ENCODE data around the gene BAIAP2. TPM values are rescaled to one million over a fixed set of nuclear protein-coding genes. Genes with fewer than 3 reads are reported as not detected.

Gene BAIAP2
- total and polyA plus RNA-seq, 7 donors = 6.5 to 52.3 (median 32.6) TPM

GRCh38 chr17:81115219-81115618 lies 80.3 kb downstream of the BAIAP2 start:
- no peak for TF ChIP-seq EP300 (IDR thresholded peaks at IDR 0.05)
- TF ChIP-seq POLR2A (IDR thresholded peaks at IDR 0.05) = no peak
- no peak for TF ChIP-seq POLR2AphosphoS5 (IDR thresholded peaks at IDR 0.05)
- TF ChIP-seq CTCF (IDR thresholded peaks at IDR 0.05) = no peak
- Histone ChIP-seq H3K36me3 (peaks cover 0 to 36% (median 12%) of the 10 kb centered on the region in 4 donors), H3K4me3 (no peak overlapping the region), H3K27me3 (peaks cover 0 to 8% (median 0%) of the 10 kb centered on the region in 3 donors), H3K9me3 (no peaks in the 10 kb centered on the region), H3K4me1 (peaks cover 0 to 35% (median 17%) of the 10 kb centered on the region in 4 donors), H3K27ac (peak overlapping the region in 1 of 4 donors; percentile 63)
- DNase-seq = no peak
- intact Hi-C loops (cut with DNase I) = no loop called here
- WGBS, 2 donors = 80 to 92% methylated on average over 11 of the region's 11 CpGs

- Histone ChIP-seq H3K4me1 (peaks cover 0 to 35% (median 17%) of the 10 kb centered on the region in 4 donors), H3K9me3 (no peaks in the 10 kb centered on the region), H3K36me3 (peaks cover 0 to 29% (median 10%) of the 10 kb centered on the region in 4 donors), H3K27ac (peak overlapping the region in 1 of 4 donors; percentile 63), H3K27me3 (peaks cover 0 to 8% (median 0%) of the 10 kb centered on the region in 3 donors), H3K4me3 (no peak overlapping the region)
- DNase-seq = no peak
- TF ChIP-seq CTCF (IDR thresholded peaks at IDR 0.05) = no peak
- no peak for TF ChIP-seq POLR2A (IDR thresholded peaks at IDR 0.05)
- TF ChIP-seq EP300 (IDR thresholded peaks at IDR 0.05) = peak in 2 of 4 donors; percentile 23 to 39
- TF ChIP-seq POLR2AphosphoS5 (IDR thresholded peaks at IDR 0.05) = peak in 3 of 4 donors; percentile 35 to 79 (median 48)
- 86 to 89% methylated on average over 22 of the region's 22 CpGs for WGBS, 2 donors
- intact Hi-C loops (cut with DNase I) = no loop called here
These were observed 81.0 kb downstream of the BAIAP2 start for GRCh38 chr17:81115749-81116464.

GRCh38 chr17:81116704-81117103 lies 81.8 kb downstream of the BAIAP2 start:
- H3K27ac ChIP-seq = no peak overlapping the region

GRCh38 chr17:81117672-81118198 lies 82.8 kb downstream of the BAIAP2 start:
- DNase-seq = no peak
- H3K4me1 ChIP-seq = peaks cover 0 to 35% (median 17%) of the 10 kb centered on the region in 4 donors
- WGBS, 2 donors = 45 to 88% methylated on average over 20 of the region's 20 CpGs
- intact Hi-C loops (cut with DNase I) = no loop called here
- peaks cover 0 to 16% (median 10%) of the 10 kb centered on the region in 3 donors for H3K27me3 ChIP-seq
- H3K36me3 ChIP-seq = peaks cover 0 to 18% (median 4%) of the 10 kb centered on the region in 4 donors
- no peak for TF ChIP-seq EP300 (IDR thresholded peaks at IDR 0.05)
- TF ChIP-seq POLR2A (IDR thresholded peaks at IDR 0.05) = no peak
- no peak for TF ChIP-seq POLR2AphosphoS5 (IDR thresholded peaks at IDR 0.05)
- no peak for TF ChIP-seq CTCF (IDR thresholded peaks at IDR 0.05)
- no peak overlapping the region for H3K27ac ChIP-seq
- no peak overlapping the region for H3K4me3 ChIP-seq
- no peaks in the 10 kb centered on the region for H3K9me3 ChIP-seq

More at GRCh38 chr17:81116704-81117103, 81.8 kb downstream of the BAIAP2 start:
- DNase-seq = no peak
- peaks cover 0 to 35% (median 17%) of the 10 kb centered on the region in 4 donors for H3K4me1 ChIP-seq
- H3K9me3 ChIP-seq = no peaks in the 10 kb centered on the region
- intact Hi-C loops (cut with DNase I) = no loop called here
- no peak for TF ChIP-seq CTCF (IDR thresholded peaks at IDR 0.05)
- no peak for TF ChIP-seq POLR2A (IDR thresholded peaks at IDR 0.05)
- no peak for TF ChIP-seq POLR2AphosphoS5 (IDR thresholded peaks at IDR 0.05)
- TF ChIP-seq EP300 (IDR thresholded peaks at IDR 0.05) = no peak
- H3K4me3 ChIP-seq = no peak overlapping the region
- 86 to 90% methylated on average over 8 of the region's 8 CpGs for WGBS, 2 donors
- peaks cover 0 to 22% (median 9%) of the 10 kb centered on the region in 4 donors for H3K36me3 ChIP-seq
- H3K27me3 ChIP-seq = peaks cover 0 to 10% (median 1%) of the 10 kb centered on the region in 3 donors
